Body of pancreas (tissue), 4 donors: Measurements from ENCODE around the gene SLC38A3.

Experiments used
- POLR2A ChIP-seq, 3 donors: fragments of 450-650 bp; IDR thresholded peaks; one replicate each; pipeline ENCODE4 v1.6.1; 2016; ENCODE audit warnings: antibody characterized with exemption in 3 of 3, mild to moderate bottlenecking in 2 of 3
- TF ChIP-seq, protein P1 (sequence below), 7 experiments: fragments of 450-650 bp in 4 of 7; fragments of 200-600 bp in 3 of 7; sonication (generic) in 3 of 7; IDR thresholded peaks; one replicate each; pipeline ENCODE4 v1.5.1; 2016 to 2019; ENCODE audit warnings: antibody characterized with exemption in 7 of 7

- TF ChIP-seq, protein P1, sequence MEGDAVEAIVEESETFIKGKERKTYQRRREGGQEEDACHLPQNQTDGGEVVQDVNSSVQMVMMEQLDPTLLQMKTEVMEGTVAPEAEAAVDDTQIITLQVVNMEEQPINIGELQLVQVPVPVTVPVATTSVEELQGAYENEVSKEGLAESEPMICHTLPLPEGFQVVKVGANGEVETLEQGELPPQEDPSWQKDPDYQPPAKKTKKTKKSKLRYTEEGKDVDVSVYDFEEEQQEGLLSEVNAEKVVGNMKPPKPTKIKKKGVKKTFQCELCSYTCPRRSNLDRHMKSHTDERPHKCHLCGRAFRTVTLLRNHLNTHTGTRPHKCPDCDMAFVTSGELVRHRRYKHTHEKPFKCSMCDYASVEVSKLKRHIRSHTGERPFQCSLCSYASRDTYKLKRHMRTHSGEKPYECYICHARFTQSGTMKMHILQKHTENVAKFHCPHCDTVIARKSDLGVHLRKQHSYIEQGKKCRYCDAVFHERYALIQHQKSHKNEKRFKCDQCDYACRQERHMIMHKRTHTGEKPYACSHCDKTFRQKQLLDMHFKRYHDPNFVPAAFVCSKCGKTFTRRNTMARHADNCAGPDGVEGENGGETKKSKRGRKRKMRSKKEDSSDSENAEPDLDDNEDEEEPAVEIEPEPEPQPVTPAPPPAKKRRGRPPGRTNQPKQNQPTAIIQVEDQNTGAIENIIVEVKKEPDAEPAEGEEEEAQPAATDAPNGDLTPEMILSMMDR (IDR thresholded peaks at IDR 0.05), result no peak
- TF ChIP-seq POLR2A (IDR thresholded peaks at IDR 0.05), result no peak
Measured at GRCh38 chr3:50243543-50243895, 38.4 kb downstream of the SLC38A3 start.
